Upper lobe of right lung (tissue), 1 donor: ENCODE results near the gene CLEC20A. TPM values are rescaled to one million over a fixed set of nuclear protein-coding genes. Genes with fewer than 3 reads are reported as not detected.

Experiments used
- ATAC-seq: fragments of 200-7000 bp; cut with Tn5 transposase; one replicate; pipeline ENCODE4 v1.9.1; 2020; ENCODE audit warnings: mild to moderate bottlenecking, moderate library complexity
- DNase-seq: peaks from one replicate; pipeline ENCODE4 v3.0.0-alpha.2; 2020
- H3K27ac ChIP-seq: fragments of 200-600 bp; one replicate; pipeline ENCODE4 v1.8.0; 2022
- H3K27me3 ChIP-seq: fragments of 200-600 bp; one replicate; pipeline ENCODE4 v1.8.0; 2022; ENCODE audit warnings: mild to moderate bottlenecking
- H3K36me3 ChIP-seq: fragments of 200-600 bp; one replicate; pipeline ENCODE4 v1.8.0; 2022
- H3K4me1 ChIP-seq: fragments of 200-600 bp; one replicate; pipeline ENCODE4 v1.8.0; 2022
- H3K4me3 ChIP-seq: fragments of 200-600 bp; one replicate; pipeline ENCODE4 v1.8.0; 2022; ENCODE audit warnings: mild to moderate bottlenecking
- H3K9me3 ChIP-seq: fragments of 200-600 bp; one replicate; pipeline ENCODE4 v1.8.0; 2022
- CTCF ChIP-seq: fragments of 200-600 bp; IDR thresholded peaks from one replicate; pipeline ENCODE4 v1.8.0; 2022; ENCODE audit warnings: antibody characterized with exemption
- intact Hi-C: fragments of 100-400 bp; cut with DNase I; formaldehyde crosslinking; loops from one replicate; pipeline ENCODE4 v1.11.0; 2022
- total RNA-seq: library from RNA; stranded (reverse); fragmentation: NEBNext Ultra II Directional; extraction: Animal tissue kit (Norgen Biotek cat#: 25700); gene quantifications from one replicate; pipeline ENCODE4 v1.2.1, GENCODE V29; 2021
- donor health status: DM: no; HTN: yes; CAD: no; lungs with severe emphysema.

CLEC20A gene
- total RNA-seq, 1 donor from 2014 or later, result not detected

- peaks cover 17% of the 10 kb centered on the region for H3K36me3 ChIP-seq
- H3K4me3 ChIP-seq, result no peak overlapping the region
- H3K27me3 ChIP-seq, result no peaks in the 10 kb centered on the region
- intact Hi-C loops, result no loop called here
- no peak for TF ChIP-seq CTCF
- H3K4me1 ChIP-seq, result no peaks in the 10 kb centered on the region
- H3K9me3 ChIP-seq, result no peaks in the 10 kb centered on the region
- ATAC-seq, result no peak
- DNase-seq, result no peak
- no peak overlapping the region for H3K27ac ChIP-seq
Observed at GRCh38 chr1:178452013-178452412, 44.8 kb downstream of the CLEC20A start.

- Histone ChIP-seq H3K27me3 (no peaks in the 10 kb centered on the region), H3K27ac (no peak overlapping the region), H3K4me3 (no peak overlapping the region), H3K9me3 (no peaks in the 10 kb centered on the region), H3K4me1 (no peaks in the 10 kb centered on the region), H3K36me3 (peaks cover 16% of the 10 kb centered on the region)
- ATAC-seq (no peak), DNase-seq (no peak)
- intact Hi-C loops, result no loop called here
- no peak for TF ChIP-seq CTCF
Observed at GRCh38 chr1:178451529-178451928, 45.2 kb downstream of the CLEC20A start.

GRCh38 chr1:178450871-178451270, 45.9 kb downstream of the CLEC20A start:
- H3K27me3 ChIP-seq, result no peaks in the 10 kb centered on the region
- H3K9me3 ChIP-seq, result no peaks in the 10 kb centered on the region
- intact Hi-C loops, result no loop called here
- H3K27ac ChIP-seq, result no peak overlapping the region
- ATAC-seq (no peak), DNase-seq (no peak)
- H3K4me1 ChIP-seq, result no peaks in the 10 kb centered on the region
- no peak for TF ChIP-seq CTCF
- peaks cover 21% of the 10 kb centered on the region for H3K36me3 ChIP-seq
- H3K4me3 ChIP-seq, result no peak overlapping the region

- DNase-seq (no peak), ATAC-seq (no peak)
- TF ChIP-seq CTCF, result no peak
- Histone ChIP-seq H3K9me3 (no peaks in the 10 kb centered on the region), H3K27ac (no peak overlapping the region), H3K36me3 (peaks cover 42% of the 10 kb centered on the region), H3K27me3 (no peaks in the 10 kb centered on the region), H3K4me1 (no peaks in the 10 kb centered on the region), H3K4me3 (no peak overlapping the region)
- intact Hi-C loops, result no loop called here
Observed at GRCh38 chr1:178442925-178443324, 53.8 kb downstream of the CLEC20A start.

- ATAC-seq, result peak; percentile 36
- H3K9me3 ChIP-seq, result no peaks in the 10 kb centered on the region
- H3K4me1 ChIP-seq, result no peaks in the 10 kb centered on the region
Observed at GRCh38 chr1:178438432-178438831, 58.3 kb downstream of the CLEC20A start.

More at GRCh38 chr1:178438432-178438831, 58.3 kb downstream of the CLEC20A start:
- intact Hi-C loops, result no loop called here
- Histone ChIP-seq H3K27ac (no peak overlapping the region), H3K4me3 (no peak overlapping the region), H3K27me3 (no peaks in the 10 kb centered on the region), H3K36me3 (peaks cover 29% of the 10 kb centered on the region)
- TF ChIP-seq CTCF, result no peak
- no peak for DNase-seq
